MM.1S (cell line): ENCODE results near the gene NBEA.
"Not testable (repeated sequence)": the region's sequence is repeated elsewhere in the genome, so short reads cannot be mapped to it uniquely, and the experiment has no call there.

Source experiments
- DNase-seq: peaks from one replicate; pipeline ENCODE4 v3.0.0-alpha.2; 2015
- H2AFZ ChIP-seq: fragments of 300-600 bp; sonication (generic); 2 replicates; pipeline ENCODE4 v1.6.0; 2016; ENCODE audit warnings: antibody characterized with exemption, low read length
- H3F3A ChIP-seq: fragments of 300-600 bp; sonication (generic); 2 replicates; pipeline ENCODE4 v1.6.1; 2016; ENCODE audit warnings: mild to moderate bottlenecking, antibody characterized with exemption, low read length, moderate library complexity, mixed read lengths; ENCODE audit not compliant: insufficient read depth
- H3K27ac ChIP-seq: fragments of 300-600 bp; sonication (generic); 2 replicates; pipeline ENCODE4 v1.5.1; 2016; ENCODE audit warnings: mild to moderate bottlenecking, low read length
- H3K27me3 ChIP-seq: fragments of 300-600 bp; sonication (generic); replicated peaks from 2 replicates; pipeline ENCODE4 v1.6.0; 2016; ENCODE audit warnings: low read length; ENCODE audit not compliant: insufficient read depth
- H3K36me3 ChIP-seq: fragments of 300-600 bp; sonication (generic); replicated peaks from 2 replicates; pipeline ENCODE4 v1.6.1; 2016; ENCODE audit warnings: mild to moderate bottlenecking, low read length, mixed read lengths; ENCODE audit not compliant: insufficient read depth
- H3K4me1 ChIP-seq: fragments of 300-600 bp; sonication (generic); 2 replicates; pipeline ENCODE4 v1.6.1; 2016; ENCODE audit warnings: low read length, mixed read lengths
- H3K4me2 ChIP-seq: fragments of 300-600 bp; sonication (generic); 2 replicates; pipeline ENCODE4 v1.6.0; 2016; ENCODE audit warnings: low read depth, low read length
- H3K4me3 ChIP-seq: fragments of 300-600 bp; sonication (generic); 2 replicates; pipeline ENCODE4 v1.5.1; 2016; ENCODE audit warnings: low read length, mixed read lengths
- H3K79me2 ChIP-seq: fragments of 300-600 bp; sonication (generic); 2 replicates; pipeline ENCODE4 v1.6.1; 2016; ENCODE audit warnings: mixed run types, low read length, mixed read lengths
- H3K9ac ChIP-seq: fragments of 300-600 bp; sonication (generic); 2 replicates; pipeline ENCODE4 v1.6.1; 2016; ENCODE audit warnings: low read length, mixed read lengths
- H3K9me2 ChIP-seq: fragments of 300-600 bp; sonication (generic); replicated peaks from 2 replicates; pipeline ENCODE4 v1.6.1; 2016; ENCODE audit warnings: mild to moderate bottlenecking, low read length, mixed read lengths; ENCODE audit not compliant: insufficient read depth
- H3K9me3 ChIP-seq: fragments of 300-600 bp; sonication (generic); replicated peaks from 2 replicates; pipeline ENCODE4 v1.6.1; 2016; ENCODE audit warnings: mild to moderate bottlenecking, low read length, mixed read lengths; ENCODE audit not compliant: insufficient read depth
- H4K20me1 ChIP-seq: fragments of 300-600 bp; sonication (generic); 2 replicates; pipeline ENCODE4 v1.6.1; 2016; ENCODE audit warnings: mild to moderate bottlenecking, low read length, moderate library complexity, mixed read lengths; ENCODE audit not compliant: insufficient read depth
- EZH2 ChIP-seq: fragments of 300-600 bp; sonication (generic); optimal IDR thresholded peaks from 2 replicates; pipeline ENCODE3; 2017; ENCODE audit warnings: low read depth, mild to moderate bottlenecking, antibody characterized with exemption, low read length, mixed read lengths
- EZH2phosphoT487 ChIP-seq: fragments of 300-600 bp; sonication (generic); IDR thresholded peaks from 2 replicates; pipeline ENCODE4 v1.6.1; 2018; ENCODE audit warnings: antibody characterized with exemption, low read length
- TF ChIP-seq, protein P1 (sequence below): fragments of 300-600 bp; sonication (generic); IDR thresholded peaks from 2 replicates; pipeline ENCODE4 v1.5.1; 2016; ENCODE audit warnings: antibody characterized with exemption, low read length, mixed read lengths

Gene NBEA

GRCh38 chr13:35388441-35389355 lies 446.6 kb downstream of the NBEA start:
- no peak overlapping the region for H3K9ac ChIP-seq
- no peaks in the 10 kb centered on the region for H3K27me3 ChIP-seq

DNA sequence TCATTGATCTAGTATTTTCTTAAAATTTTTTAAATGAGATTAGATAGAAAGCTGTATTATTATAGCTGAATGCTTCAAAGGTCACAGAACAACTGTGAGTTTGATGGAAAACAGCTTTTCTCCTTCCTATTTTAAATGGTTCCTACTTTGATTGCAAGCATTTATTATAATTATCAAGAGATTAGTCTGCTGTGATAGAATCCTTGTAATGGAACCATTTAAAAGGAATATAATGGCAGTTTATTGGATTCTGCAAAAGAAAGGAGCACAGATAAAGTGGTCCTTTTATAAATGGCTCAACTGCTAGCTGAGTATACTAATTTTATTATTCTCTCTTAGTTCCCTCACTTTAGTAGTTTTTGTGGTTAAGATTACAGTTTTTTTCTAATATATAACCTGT lies 447.5 kb downstream of the NBEA start:
- Histone ChIP-seq H3F3A (no peaks in the 10 kb centered on the region), H3K79me2 (no peaks in the 10 kb centered on the region), H3K27me3 (no peaks in the 10 kb centered on the region), H3K4me2 (no peak overlapping the region), H3K9me2 (no peaks in the 10 kb centered on the region), H3K4me1 (no peaks in the 10 kb centered on the region), H3K9me3 (no peaks in the 10 kb centered on the region), H3K27ac (no peak overlapping the region), H3K4me3 (no peak overlapping the region), H3K9ac (no peak overlapping the region), H4K20me1 (no peaks in the 10 kb centered on the region), H3K36me3 (no peaks in the 10 kb centered on the region), H2AFZ (no peak overlapping the region)
- DNase-seq: no peak
- no peak for TF ChIP-seq EZH2phosphoT487
- no peak for TF ChIP-seq EZH2
- TF ChIP-seq, protein P1, sequence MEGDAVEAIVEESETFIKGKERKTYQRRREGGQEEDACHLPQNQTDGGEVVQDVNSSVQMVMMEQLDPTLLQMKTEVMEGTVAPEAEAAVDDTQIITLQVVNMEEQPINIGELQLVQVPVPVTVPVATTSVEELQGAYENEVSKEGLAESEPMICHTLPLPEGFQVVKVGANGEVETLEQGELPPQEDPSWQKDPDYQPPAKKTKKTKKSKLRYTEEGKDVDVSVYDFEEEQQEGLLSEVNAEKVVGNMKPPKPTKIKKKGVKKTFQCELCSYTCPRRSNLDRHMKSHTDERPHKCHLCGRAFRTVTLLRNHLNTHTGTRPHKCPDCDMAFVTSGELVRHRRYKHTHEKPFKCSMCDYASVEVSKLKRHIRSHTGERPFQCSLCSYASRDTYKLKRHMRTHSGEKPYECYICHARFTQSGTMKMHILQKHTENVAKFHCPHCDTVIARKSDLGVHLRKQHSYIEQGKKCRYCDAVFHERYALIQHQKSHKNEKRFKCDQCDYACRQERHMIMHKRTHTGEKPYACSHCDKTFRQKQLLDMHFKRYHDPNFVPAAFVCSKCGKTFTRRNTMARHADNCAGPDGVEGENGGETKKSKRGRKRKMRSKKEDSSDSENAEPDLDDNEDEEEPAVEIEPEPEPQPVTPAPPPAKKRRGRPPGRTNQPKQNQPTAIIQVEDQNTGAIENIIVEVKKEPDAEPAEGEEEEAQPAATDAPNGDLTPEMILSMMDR: no peak

More at GRCh38 chr13:35388441-35389355, 446.6 kb downstream of the NBEA start:
- no peak overlapping the region for H3K4me2 ChIP-seq
- H3K79me2 ChIP-seq: no peaks in the 10 kb centered on the region
- DNase-seq: no peak
- TF ChIP-seq EZH2phosphoT487 (no peak), EZH2 (no peak)
- TF ChIP-seq, protein P1: no peak
- no peaks in the 10 kb centered on the region for H3F3A ChIP-seq
- no peaks in the 10 kb centered on the region for H3K9me2 ChIP-seq
- H4K20me1 ChIP-seq: no peaks in the 10 kb centered on the region
- H3K36me3 ChIP-seq: no peaks in the 10 kb centered on the region
- H2AFZ ChIP-seq: no peak overlapping the region
- H3K4me3 ChIP-seq: no peak overlapping the region
- H3K9me3 ChIP-seq: no peaks in the 10 kb centered on the region
- no peaks in the 10 kb centered on the region for H3K4me1 ChIP-seq
- no peak overlapping the region for H3K27ac ChIP-seq

DNA sequence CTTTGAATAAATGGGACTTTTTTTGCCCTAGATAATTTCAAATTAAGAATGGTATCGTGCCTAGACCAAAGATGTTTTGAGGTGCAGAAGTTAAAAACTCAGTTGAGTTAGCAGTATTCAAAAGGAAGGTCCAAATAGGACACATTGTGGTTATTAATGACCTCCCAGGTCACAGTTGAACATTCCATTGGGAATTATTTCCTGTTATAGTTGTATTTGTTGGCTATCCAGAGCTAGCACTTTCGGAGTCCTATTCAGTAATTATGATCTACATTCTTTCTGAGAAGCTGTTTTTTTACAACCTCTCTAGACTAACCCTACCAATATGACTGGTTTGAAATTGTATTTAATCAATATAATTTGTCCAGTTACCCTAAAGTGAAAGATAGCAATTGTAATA lies 450.7 kb downstream of the NBEA start:
- no peak overlapping the region for H2AFZ ChIP-seq
- H3K4me1 ChIP-seq: no peaks in the 10 kb centered on the region
- no peaks in the 10 kb centered on the region for H3K9me3 ChIP-seq
- no peak overlapping the region for H3K27ac ChIP-seq
- no peaks in the 10 kb centered on the region for H3K79me2 ChIP-seq
- H3F3A ChIP-seq: no peaks in the 10 kb centered on the region
- no peak overlapping the region for H3K4me3 ChIP-seq
- TF ChIP-seq EZH2phosphoT487 (no peak), EZH2 (no peak)
- H4K20me1 ChIP-seq: no peaks in the 10 kb centered on the region
- H3K4me2 ChIP-seq: no peak overlapping the region
- DNase-seq: no peak
- H3K27me3 ChIP-seq: no peaks in the 10 kb centered on the region
- no peaks in the 10 kb centered on the region for H3K36me3 ChIP-seq
- no peak overlapping the region for H3K9ac ChIP-seq
- H3K9me2 ChIP-seq: no peaks in the 10 kb centered on the region

DNA sequence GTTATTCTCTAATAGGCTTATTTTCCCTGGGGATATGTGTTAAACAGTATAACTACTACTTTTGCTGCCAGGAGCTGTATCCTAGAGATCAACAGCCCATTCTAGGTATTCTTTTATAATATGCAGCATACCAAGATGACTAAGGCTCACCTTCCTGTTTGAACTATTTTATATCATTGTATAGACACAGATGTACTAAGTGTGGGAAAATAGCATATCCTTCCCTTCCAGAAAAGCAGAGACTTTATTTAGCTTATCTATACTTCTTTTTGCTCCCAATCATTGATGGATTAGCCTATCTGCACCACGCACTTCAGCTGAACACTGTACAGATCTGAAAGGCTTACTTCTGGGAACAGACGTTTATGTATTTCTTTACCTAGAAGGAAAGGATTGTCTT lies 451.8 kb downstream of the NBEA start:
- no peak for TF ChIP-seq EZH2
- TF ChIP-seq, protein P1: no peak
- TF ChIP-seq EZH2phosphoT487: no peak
- Histone ChIP-seq H3K4me1 (no peaks in the 10 kb centered on the region), H4K20me1 (no peaks in the 10 kb centered on the region), H3K4me2 (no peak overlapping the region), H3K36me3 (no peaks in the 10 kb centered on the region), H2AFZ (no peak overlapping the region), H3K27ac (no peak overlapping the region), H3F3A (no peaks in the 10 kb centered on the region), H3K27me3 (no peaks in the 10 kb centered on the region), H3K9me2 (no peaks in the 10 kb centered on the region), H3K9ac (no peak overlapping the region), H3K9me3 (no peaks in the 10 kb centered on the region), H3K4me3 (no peak overlapping the region), H3K79me2 (no peaks in the 10 kb centered on the region)
- DNase-seq: no peak

DNA sequence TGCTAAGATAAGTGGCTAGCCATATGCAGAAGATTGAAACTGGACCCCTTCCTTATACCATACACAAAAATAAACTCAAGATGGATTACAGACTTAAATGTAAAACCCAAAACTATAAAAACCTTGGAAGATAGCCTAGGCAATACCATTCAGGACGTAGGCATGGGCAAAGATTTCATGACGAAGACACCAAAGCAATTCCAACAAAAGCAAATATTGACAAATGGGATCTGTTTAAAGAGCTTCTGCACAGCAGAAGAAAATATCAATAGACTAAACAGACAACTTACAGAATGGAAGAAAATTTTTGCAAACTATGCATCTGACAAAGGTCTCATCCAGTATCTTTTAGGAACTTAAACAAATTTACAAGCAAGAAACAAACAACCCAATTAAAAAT lies 466.2 kb downstream of the NBEA start:
- DNase-seq, H2AFZ ChIP-seq, H3K36me3 ChIP-seq, H3F3A ChIP-seq, H3K27ac ChIP-seq, H3K4me2 ChIP-seq, H4K20me1 ChIP-seq, H3K4me3 ChIP-seq, H3K79me2 ChIP-seq, H3K4me1 ChIP-seq, H3K9me3 ChIP-seq, H3K27me3 ChIP-seq, H3K9ac ChIP-seq, H3K9me2 ChIP-seq: not testable (repeated sequence)
